Mesenchymal stem cell (in vitro differentiated cells and primary cell): ENCODE results near the gene DHRS7. TPM values are rescaled to one million over a fixed set of nuclear protein-coding genes. Genes with fewer than 3 reads are reported as not detected.

Experiments
- DNase-seq: peaks from one replicate; pipeline ENCODE4 v3.0.0-alpha.2; 2013
- H2AFZ ChIP-seq: one replicate; pipeline ENCODE4 v1.6.1; 2013; ENCODE audit warnings: low read depth, mild to moderate bottlenecking, control low read depth, inconsistent platforms, low read length, moderate library complexity
- H2AK5ac ChIP-seq: 2 replicates; pipeline ENCODE4 v1.6.1; 2013; ENCODE audit warnings: low read length, moderate library complexity, mild to moderate bottlenecking, inconsistent platforms; ENCODE audit not compliant: severe bottlenecking
- H2BK120ac ChIP-seq: one replicate; pipeline ENCODE4 v1.6.1; 2013; ENCODE audit warnings: low read depth, mild to moderate bottlenecking, inconsistent platforms, low read length, moderate library complexity
- H2BK12ac ChIP-seq, 2 experiments: one replicate each; pipeline ENCODE4 v1.6.1; 2013; ENCODE audit warnings: inconsistent platforms in 2 of 2, low read length in 2 of 2, mild to moderate bottlenecking in 2 of 2, moderate library complexity in 2 of 2, control low read depth in 1 of 2
- H2BK15ac ChIP-seq: one replicate; pipeline ENCODE4 v1.6.1; 2013; ENCODE audit warnings: mild to moderate bottlenecking, low read depth, inconsistent platforms; ENCODE audit not compliant: poor library complexity, severe bottlenecking
- H2BK5ac ChIP-seq: 2 replicates; pipeline ENCODE4 v1.6.1; 2013; ENCODE audit warnings: low read depth, mild to moderate bottlenecking, low read length, control low read depth, inconsistent platforms; ENCODE audit not compliant: poor library complexity, severe bottlenecking
- H3K14ac ChIP-seq, 2 experiments: one replicate each; pipeline ENCODE4 v1.6.1; 2013; ENCODE audit warnings: inconsistent platforms in 2 of 2, low read length in 2 of 2, control low read depth in 1 of 2, mild to moderate bottlenecking in 1 of 2, moderate library complexity in 1 of 2
- H3K18ac ChIP-seq, 2 experiments: one replicate each; pipeline ENCODE4 v1.6.1; 2013; ENCODE audit warnings: inconsistent platforms in 2 of 2, low read length in 2 of 2, control low read depth in 1 of 2, low read depth in 1 of 2, mild to moderate bottlenecking in 1 of 2
- H3K23ac ChIP-seq, 2 experiments: one replicate each; pipeline ENCODE4 v1.6.1; 2013; ENCODE audit warnings: inconsistent platforms in 2 of 2, low read length in 2 of 2, mild to moderate bottlenecking in 2 of 2, moderate library complexity in 2 of 2, control low read depth in 1 of 2
- H3K27ac ChIP-seq: 2 replicates; pipeline ENCODE4 v1.5.1; 2013; ENCODE audit warnings: mild to moderate bottlenecking, moderate library complexity, low read length, control low read depth, inconsistent platforms; ENCODE audit not compliant: poor library complexity, severe bottlenecking
- H3K27me3 ChIP-seq, 2 experiments: 2 replicates each; pipeline versions ENCODE4 v1.6.1 to v1.7.0; 2013; ENCODE audit warnings: low read length in 2 of 2, mild to moderate bottlenecking in 2 of 2, moderate library complexity in 2 of 2, control low read depth in 1 of 2, inconsistent platforms in 1 of 2; ENCODE audit not compliant: control insufficient read depth in 1 of 2, insufficient read depth in 1 of 2
- H3K36me3 ChIP-seq, 2 experiments: 2 replicates each; pipeline versions ENCODE4 v1.6.1 to v1.7.0; 2013; ENCODE audit warnings: low read length in 2 of 2, control low read depth in 1 of 2, inconsistent platforms in 1 of 2, low read depth in 1 of 2, mild to moderate bottlenecking in 1 of 2; ENCODE audit not compliant: insufficient read depth in 2 of 2, control insufficient read depth in 1 of 2
- H3K4ac ChIP-seq, 2 experiments: one replicate each; pipeline ENCODE4 v1.6.1; 2013; ENCODE audit warnings: inconsistent platforms in 2 of 2, low read length in 2 of 2, mild to moderate bottlenecking in 2 of 2, moderate library complexity in 2 of 2, control low read depth in 1 of 2, low read depth in 1 of 2
- H3K4me1 ChIP-seq: 2 replicates; pipeline ENCODE4 v1.6.1; 2013; ENCODE audit warnings: low read depth, low read length, control low read depth; ENCODE audit not compliant: control insufficient read depth, insufficient read depth
- H3K4me2 ChIP-seq: 2 replicates; pipeline ENCODE4 v1.6.1; 2013; ENCODE audit warnings: low read length, mild to moderate bottlenecking, inconsistent platforms; ENCODE audit not compliant: poor library complexity, severe bottlenecking
- H3K4me3 ChIP-seq, 2 experiments: 2 replicates each; pipeline versions ENCODE4 v1.5.1 to v1.7.0; 2013; ENCODE audit warnings: low read length in 2 of 2, mild to moderate bottlenecking in 2 of 2, control low read depth in 1 of 2, low read depth in 1 of 2; ENCODE audit not compliant: insufficient read depth in 1 of 2
- H3K79me1 ChIP-seq: replicated peaks from 2 replicates; pipeline ENCODE4 v1.6.1; 2013; ENCODE audit warnings: mild to moderate bottlenecking, control low read depth, low read length, inconsistent platforms; ENCODE audit not compliant: poor library complexity, severe bottlenecking
- H3K9ac ChIP-seq: 2 replicates; pipeline ENCODE4 v1.7.0; 2013; ENCODE audit warnings: mild to moderate bottlenecking, low read length, moderate library complexity
- H3K9me3 ChIP-seq: 2 replicates; pipeline ENCODE4 v1.7.0; 2013; ENCODE audit warnings: mild to moderate bottlenecking, low read length; ENCODE audit not compliant: control insufficient read depth
- H4K8ac ChIP-seq: one replicate; pipeline ENCODE4 v1.6.1; 2013; ENCODE audit warnings: inconsistent platforms, mild to moderate bottlenecking, low read length, moderate library complexity
- H4K91ac ChIP-seq: one replicate; pipeline ENCODE4 v1.6.1; 2013; ENCODE audit warnings: mild to moderate bottlenecking, low read length, inconsistent platforms
- WGBS: methylation state at CpG from one replicate; pipeline ENCODE4 v1.1.7; 2013; ENCODE audit warnings: mixed read lengths; 5-methylcytosine and 5-hydroxymethylcytosine counted together
- polyA plus RNA-seq, 2 experiments: library from polyadenylated mRNA; stranded (reverse); fragments of 200-250 nt; gene quantifications; one replicate each; pipeline ENCODE4 v1.2.3, GENCODE V29; 2013

DHRS7 gene, protein sequence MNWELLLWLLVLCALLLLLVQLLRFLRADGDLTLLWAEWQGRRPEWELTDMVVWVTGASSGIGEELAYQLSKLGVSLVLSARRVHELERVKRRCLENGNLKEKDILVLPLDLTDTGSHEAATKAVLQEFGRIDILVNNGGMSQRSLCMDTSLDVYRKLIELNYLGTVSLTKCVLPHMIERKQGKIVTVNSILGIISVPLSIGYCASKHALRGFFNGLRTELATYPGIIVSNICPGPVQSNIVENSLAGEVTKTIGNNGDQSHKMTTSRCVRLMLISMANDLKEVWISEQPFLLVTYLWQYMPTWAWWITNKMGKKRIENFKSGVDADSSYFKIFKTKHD
- polyA plus RNA-seq (2013, experiment 1 of 2), result 74.0 TPM
- polyA plus RNA-seq (2013, experiment 2 of 2), result 76.4 TPM

DNA sequence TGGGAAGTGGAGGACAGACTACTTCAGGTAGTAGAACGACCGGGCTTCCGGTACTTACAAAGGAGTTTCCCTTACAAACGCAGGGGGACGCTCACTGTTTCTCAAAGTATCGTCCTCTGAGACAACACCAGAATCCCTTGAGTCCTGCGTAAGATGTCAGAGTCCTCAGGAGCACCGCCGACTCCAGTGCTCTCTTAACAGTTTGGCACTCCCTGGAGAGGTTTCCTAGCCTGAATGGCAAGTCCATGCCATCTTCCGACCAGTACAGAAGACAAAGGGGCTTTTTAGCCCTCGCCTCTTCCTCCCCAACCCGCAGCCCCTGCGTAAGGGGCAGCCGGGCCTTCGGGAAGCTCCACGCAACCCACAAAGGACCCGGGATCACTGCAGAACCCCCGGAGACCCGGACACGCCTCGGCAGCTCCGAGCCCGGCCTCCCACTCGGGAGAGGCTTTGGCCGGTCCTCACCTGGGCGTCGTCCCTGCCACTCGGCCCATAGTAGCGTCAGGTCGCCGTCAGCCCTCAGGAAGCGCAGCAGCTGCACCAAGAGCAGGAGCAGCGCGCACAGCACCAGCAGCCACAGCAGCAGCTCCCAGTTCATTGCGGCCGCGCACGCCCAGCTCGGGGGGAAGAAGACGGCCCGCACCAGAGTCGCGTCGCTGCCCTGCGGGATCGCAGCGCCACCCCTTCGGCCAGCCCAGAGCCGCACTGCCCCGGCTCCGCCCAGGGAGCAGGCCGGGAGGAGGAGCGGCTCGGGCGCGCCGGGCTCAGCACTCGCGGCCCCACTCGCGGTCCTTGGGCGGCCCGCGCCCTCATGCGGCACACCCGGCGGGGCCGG lies at the start of gene DHRS7:
DHRS7 (minus strand) TSS at position 687 of the 835 bp plus-strand sequence; CDS start at position 598, 89 bp downstream.
- H3K9me3 ChIP-seq, result no peaks in the 10 kb centered on the region
- H2BK120ac ChIP-seq, result peak within 1 kb of the TSS; percentile 94
- peak within 1 kb of the TSS in 1 of 2 experiments; percentile 97 for H3K23ac ChIP-seq
- H3K9ac ChIP-seq, result peak within 1 kb of the TSS; percentile 96
- peaks cover 8% of the 10 kb centered on the region for H3K79me1 ChIP-seq
- H2BK15ac ChIP-seq, result peak within 1 kb of the TSS; percentile 87
- H2BK12ac ChIP-seq, result no peak within 1 kb of the TSS
- no peak within 1 kb of the TSS for H2AK5ac ChIP-seq
- H3K18ac ChIP-seq, result peak within 1 kb of the TSS; percentile 87 to 98
- peak within 1 kb of the TSS; percentile 91 to 94 for H3K4me3 ChIP-seq
- no peaks in the 10 kb centered on the region for H3K27me3 ChIP-seq
- H3K4me2 ChIP-seq, result peak within 1 kb of the TSS; percentile 64
- H4K91ac ChIP-seq, result peak within 1 kb of the TSS; percentile 94
- WGBS, result under 1% methylated on average over 65 of the region's 68 CpGs
- peak within 1 kb of the TSS; percentile 79 to 93 for H3K4ac ChIP-seq
- peaks cover 0 to 3% of the 10 kb centered on the region in 2 experiments for H3K36me3 ChIP-seq
- H3K14ac ChIP-seq, result peak within 1 kb of the TSS; percentile 25 to 100
- DNase-seq, result peak; percentile 84
- H2AFZ ChIP-seq, result peak within 1 kb of the TSS; percentile 91
- peak within 1 kb of the TSS; percentile 79 for H3K27ac ChIP-seq
- H3K4me1 ChIP-seq, result peaks cover 1% of the 10 kb centered on the region
- peak within 1 kb of the TSS; percentile 91 for H4K8ac ChIP-seq
- H2BK5ac ChIP-seq, result no peak within 1 kb of the TSS

DNA sequence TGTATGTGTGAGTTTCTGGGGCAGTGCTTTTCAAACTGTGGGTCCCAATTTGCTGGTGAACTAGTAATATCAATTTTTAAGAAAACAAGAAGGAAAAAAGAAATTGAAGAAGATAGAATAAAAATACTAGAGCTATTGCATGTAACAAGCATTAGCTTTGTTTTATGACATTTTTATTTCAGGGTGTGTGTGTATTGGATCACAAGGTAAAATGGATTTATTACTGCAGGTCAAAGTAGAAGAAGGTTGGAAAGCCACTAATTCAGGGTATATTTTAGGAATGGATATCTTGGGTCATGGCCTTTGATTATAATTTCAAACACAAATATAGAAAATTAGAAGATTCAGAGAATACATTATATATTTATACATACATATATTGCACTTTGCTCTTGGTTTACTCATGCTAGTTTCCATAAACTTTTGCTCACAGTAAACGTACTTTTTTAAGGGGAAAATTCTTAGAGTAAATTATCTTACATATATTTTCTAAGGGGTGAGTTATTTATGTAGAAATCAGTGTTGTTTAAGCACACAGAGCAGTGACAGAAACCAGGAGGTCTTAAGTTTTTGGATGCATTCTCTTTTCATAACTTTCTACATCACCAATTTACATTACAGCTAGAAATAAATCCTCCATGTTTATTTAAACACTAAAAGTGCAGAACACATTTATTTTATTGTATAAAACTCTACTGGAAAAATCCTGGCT lies 49.4 kb upstream of the DHRS7 start:
- Histone ChIP-seq H2BK5ac (no peak overlapping the region), H3K23ac (no peak overlapping the region), H3K4ac (no peak overlapping the region), H2AFZ (no peak overlapping the region), H2BK15ac (no peak overlapping the region), H3K9ac (no peak overlapping the region), H3K4me1 (no peaks in the 10 kb centered on the region), H4K8ac (no peak overlapping the region), H4K91ac (no peak overlapping the region), H2AK5ac (no peak overlapping the region), H3K27ac (no peak overlapping the region), H3K36me3 (no peaks in the 10 kb centered on the region), H2BK120ac (no peak overlapping the region), H3K14ac (no peak overlapping the region), H3K4me2 (no peak overlapping the region), H3K9me3 (peaks cover 5% of the 10 kb centered on the region), H3K79me1 (no peaks in the 10 kb centered on the region), H3K27me3 (peaks cover 2 to 4% of the 10 kb centered on the region in 2 experiments), H2BK12ac (no peak overlapping the region), H3K4me3 (no peak overlapping the region), H3K18ac (no peak overlapping the region)
- DNase-seq, result no peak
- no CpG with 5 or more reads among the region's 1 CpG for WGBS

DNA sequence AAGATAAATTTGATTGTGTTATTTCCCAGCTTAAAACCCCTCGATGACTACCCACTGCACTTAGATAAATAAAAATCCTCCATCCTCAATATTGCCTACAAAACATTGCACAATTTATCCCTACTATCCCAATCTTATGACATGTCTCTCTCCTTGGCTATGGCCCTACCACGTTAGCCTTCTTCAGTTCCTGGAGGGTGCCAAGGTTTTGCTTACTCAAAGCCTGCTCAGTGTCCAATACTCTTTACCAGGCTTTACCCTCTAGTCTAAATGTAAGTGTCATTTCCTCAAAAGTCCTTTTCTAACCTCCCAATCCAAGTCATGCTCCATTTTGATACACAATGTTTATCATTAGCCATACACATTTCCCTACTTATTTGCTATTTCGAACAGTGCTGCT lies 48.8 kb upstream of the DHRS7 start:
- H2BK15ac ChIP-seq, result no peak overlapping the region
- no peaks in the 10 kb centered on the region for H3K4me1 ChIP-seq
- no peaks in the 10 kb centered on the region for H3K79me1 ChIP-seq
- H2AK5ac ChIP-seq, result no peak overlapping the region
- H2BK12ac ChIP-seq, result no peak overlapping the region
- H3K27ac ChIP-seq, result no peak overlapping the region
- H2BK5ac ChIP-seq, result no peak overlapping the region
- no peak overlapping the region for H3K14ac ChIP-seq
- no peak overlapping the region for H4K91ac ChIP-seq
- H3K27me3 ChIP-seq, result peaks cover 0 to 8% of the 10 kb centered on the region in 2 experiments
- no peak overlapping the region for H4K8ac ChIP-seq
- no peak overlapping the region for H3K4me2 ChIP-seq
- no peak overlapping the region for H3K18ac ChIP-seq
- H3K9me3 ChIP-seq, result peaks cover 5% of the 10 kb centered on the region
- no peak overlapping the region for H2AFZ ChIP-seq
- H3K9ac ChIP-seq, result no peak overlapping the region
- H2BK120ac ChIP-seq, result no peak overlapping the region
- no peak for DNase-seq
- H3K23ac ChIP-seq, result no peak overlapping the region
- no peak overlapping the region for H3K4me3 ChIP-seq
- no peak overlapping the region for H3K4ac ChIP-seq
- H3K36me3 ChIP-seq, result no peaks in the 10 kb centered on the region
- 82% methylated on average over 3 of the region's 3 CpGs for WGBS
